Stimulated activated naive CD8-positive, alpha-beta T cell treated with anti-CD3 and anti-CD28 coated beads, Interleukin-15, Interleukin-2, amounts not matched to agents 100 ng/mL and 50 ng/mL, for 24 hours (primary cell): Measurements from ENCODE around the gene CTDSP1.

Experiments
- H3K27ac Mint-ChIP-seq: one replicate; pipeline ENCODE4 v1.8.0; 2021; ENCODE audit warnings: mild to moderate bottlenecking, mixed read lengths
- H3K27me3 Mint-ChIP-seq: one replicate; pipeline ENCODE4 v1.8.0; 2021; ENCODE audit warnings: mixed read lengths
- H3K36me3 Mint-ChIP-seq: one replicate; pipeline ENCODE4 v1.8.0; 2021; ENCODE audit warnings: low read depth, mixed read lengths
- H3K4me1 Mint-ChIP-seq: one replicate; pipeline ENCODE4 v1.8.0; 2021; ENCODE audit warnings: low read depth, mixed read lengths
- H3K4me3 Mint-ChIP-seq: one replicate; pipeline ENCODE4 v1.8.0; 2021; ENCODE audit warnings: mild to moderate bottlenecking, mixed read lengths
- H3K9me3 Mint-ChIP-seq: one replicate; pipeline ENCODE4 v1.8.0; 2021; ENCODE audit warnings: mixed read lengths

CTDSP1 gene

DNA sequence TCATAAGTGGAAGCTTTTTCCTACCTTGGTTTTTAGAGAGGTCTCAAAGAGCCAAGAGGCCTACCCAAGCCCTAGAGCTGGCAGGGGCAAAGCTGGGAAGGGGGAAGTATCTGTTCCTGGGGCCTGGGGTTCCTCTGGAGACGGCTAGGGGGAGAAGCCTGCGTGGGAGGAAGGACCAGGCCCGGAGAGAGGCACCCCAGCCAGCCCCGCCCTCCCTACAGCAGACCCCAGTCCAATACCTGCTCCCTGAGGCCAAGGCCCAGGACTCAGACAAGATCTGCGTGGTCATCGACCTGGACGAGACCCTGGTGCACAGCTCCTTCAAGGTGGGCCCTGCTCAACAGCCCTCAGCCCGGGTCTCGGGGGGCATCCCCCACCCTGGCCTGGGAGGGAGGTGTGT is 2.2 kb downstream of the CTDSP1 start:
- peaks cover 19% of the 10 kb centered on the region for H3K36me3 Mint-ChIP-seq
- peaks cover 5% of the 10 kb centered on the region for H3K27me3 Mint-ChIP-seq
- peaks cover 60% of the 10 kb centered on the region for H3K4me1 Mint-ChIP-seq
- no peak overlapping the region for H3K4me3 Mint-ChIP-seq
- no peaks in the 10 kb centered on the region for H3K9me3 Mint-ChIP-seq
- H3K27ac Mint-ChIP-seq: no peak overlapping the region

- Mint-ChIP-seq H3K27me3 (peaks cover 6% of the 10 kb centered on the region), H3K4me3 (no peak overlapping the region), H3K4me1 (peaks cover 60% of the 10 kb centered on the region), H3K9me3 (no peaks in the 10 kb centered on the region), H3K27ac (no peak overlapping the region), H3K36me3 (peaks cover 19% of the 10 kb centered on the region)
These were observed 2.8 kb downstream of the CTDSP1 start for GRCh38 chr2:218402491-218402901.

DNA sequence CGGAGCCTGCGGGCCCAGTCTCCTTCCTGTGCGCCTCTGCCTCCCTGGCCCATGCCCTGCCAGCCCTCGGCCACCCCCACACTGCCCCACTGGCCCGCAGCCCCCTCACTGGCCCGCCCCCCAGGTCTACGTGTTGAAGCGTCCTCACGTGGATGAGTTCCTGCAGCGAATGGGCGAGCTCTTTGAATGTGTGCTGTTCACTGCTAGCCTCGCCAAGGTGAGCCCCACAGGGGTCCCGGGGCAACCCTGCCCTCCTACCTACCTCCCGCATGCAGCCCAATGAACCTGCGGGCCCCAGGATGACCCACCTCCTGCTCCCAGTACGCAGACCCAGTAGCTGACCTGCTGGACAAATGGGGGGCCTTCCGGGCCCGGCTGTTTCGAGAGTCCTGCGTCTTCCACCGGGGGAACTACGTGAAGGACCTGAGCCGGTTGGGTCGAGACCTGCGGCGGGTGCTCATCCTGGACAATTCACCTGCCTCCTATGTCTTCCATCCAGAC is 3.3 kb downstream of the CTDSP1 start:
- Mint-ChIP-seq H3K27ac (no peak overlapping the region), H3K4me1 (peaks cover 60% of the 10 kb centered on the region), H3K27me3 (peaks cover 3% of the 10 kb centered on the region), H3K4me3 (no peak overlapping the region), H3K9me3 (no peaks in the 10 kb centered on the region), H3K36me3 (peaks cover 19% of the 10 kb centered on the region)

GRCh38 chr2:218403810-218404209 is 4.1 kb downstream of the CTDSP1 start:
- no peak overlapping the region for H3K4me3 Mint-ChIP-seq
- no peaks in the 10 kb centered on the region for H3K9me3 Mint-ChIP-seq
- peaks cover 58% of the 10 kb centered on the region for H3K4me1 Mint-ChIP-seq
- peaks cover 7% of the 10 kb centered on the region for H3K27me3 Mint-ChIP-seq
- peaks cover 19% of the 10 kb centered on the region for H3K36me3 Mint-ChIP-seq
- no peak overlapping the region for H3K27ac Mint-ChIP-seq

DNA sequence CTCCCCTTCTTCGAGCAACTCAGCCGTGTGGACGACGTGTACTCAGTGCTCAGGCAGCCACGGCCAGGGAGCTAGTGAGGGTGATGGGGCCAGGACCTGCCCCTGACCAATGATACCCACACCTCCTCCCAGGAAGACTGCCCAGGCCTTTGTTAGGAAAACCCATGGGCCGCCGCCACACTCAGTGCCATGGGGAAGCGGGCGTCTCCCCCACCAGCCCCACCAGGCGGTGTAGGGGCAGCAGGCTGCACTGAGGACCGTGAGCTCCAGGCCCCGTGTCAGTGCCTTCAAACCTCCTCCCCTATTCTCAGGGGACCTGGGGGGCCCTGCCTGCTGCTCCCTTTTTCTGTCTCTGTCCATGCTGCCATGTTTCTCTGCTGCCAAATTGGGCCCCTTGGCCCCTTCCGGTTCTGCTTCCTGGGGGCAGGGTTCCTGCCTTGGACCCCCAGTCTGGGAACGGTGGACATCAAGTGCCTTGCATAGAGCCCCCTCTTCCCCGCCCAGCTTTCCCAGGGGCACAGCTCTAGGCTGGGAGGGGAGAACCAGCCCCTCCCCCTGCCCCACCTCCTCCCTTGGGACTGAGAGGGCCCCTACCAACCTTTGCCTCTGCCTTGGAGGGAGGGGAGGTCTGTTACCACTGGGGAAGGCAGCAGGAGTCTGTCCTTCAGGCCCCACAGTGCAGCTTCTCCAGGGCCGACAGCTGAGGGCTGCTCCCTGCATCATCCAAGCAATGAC is 4.8 kb downstream of the CTDSP1 start:
- H3K36me3 Mint-ChIP-seq: peaks cover 19% of the 10 kb centered on the region
- H3K27ac Mint-ChIP-seq: no peak overlapping the region
- H3K4me3 Mint-ChIP-seq: no peak overlapping the region
- H3K4me1 Mint-ChIP-seq: peaks cover 53% of the 10 kb centered on the region
- H3K9me3 Mint-ChIP-seq: no peaks in the 10 kb centered on the region
- H3K27me3 Mint-ChIP-seq: peaks cover 7% of the 10 kb centered on the region

DNA sequence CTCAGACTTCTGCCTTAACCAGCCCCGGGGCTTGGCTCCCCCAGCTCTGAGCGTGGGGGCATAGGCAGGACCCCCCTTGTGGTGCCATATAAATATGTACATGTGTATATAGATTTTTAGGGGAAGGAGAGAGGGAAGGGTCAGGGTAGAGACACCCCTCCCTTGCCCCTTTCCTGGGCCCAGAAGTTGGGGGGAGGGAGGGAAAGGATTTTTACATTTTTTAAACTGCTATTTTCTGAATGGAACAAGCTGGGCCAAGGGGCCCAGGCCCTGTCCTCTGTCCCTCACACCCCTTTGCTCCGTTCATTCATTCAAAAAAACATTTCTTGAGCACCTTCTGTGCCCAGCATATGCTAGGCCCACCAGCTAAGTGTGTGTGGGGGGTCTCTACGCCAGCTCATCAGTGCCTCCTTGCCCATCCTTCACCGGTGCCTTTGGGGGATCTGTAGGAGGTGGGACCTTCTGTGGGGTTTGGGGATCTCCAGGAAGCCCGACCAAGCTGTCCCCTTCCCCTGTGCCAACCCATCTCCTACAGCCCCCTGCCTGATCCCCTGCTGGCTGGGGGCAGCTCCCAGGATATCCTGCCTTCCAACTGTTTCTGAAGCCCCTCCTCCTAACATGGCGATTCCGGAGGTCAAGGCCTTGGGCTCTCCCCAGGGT is 5.5 kb downstream of the CTDSP1 start:
- Mint-ChIP-seq H3K9me3 (no peaks in the 10 kb centered on the region), H3K4me1 (peaks cover 53% of the 10 kb centered on the region), H3K27ac (no peak overlapping the region), H3K4me3 (peak overlapping the region; percentile 76), H3K36me3 (peaks cover 19% of the 10 kb centered on the region), H3K27me3 (peaks cover 7% of the 10 kb centered on the region)

- H3K27ac Mint-ChIP-seq: peak overlapping the region; percentile 40
- peaks cover 7% of the 10 kb centered on the region for H3K27me3 Mint-ChIP-seq
- H3K4me3 Mint-ChIP-seq: peak overlapping the region; percentile 76
- H3K36me3 Mint-ChIP-seq: peaks cover 19% of the 10 kb centered on the region
- peaks cover 53% of the 10 kb centered on the region for H3K4me1 Mint-ChIP-seq
- H3K9me3 Mint-ChIP-seq: no peaks in the 10 kb centered on the region
These were observed 6.1 kb downstream of the CTDSP1 start for GRCh38 chr2:218405746-218406208.

GRCh38 chr2:218406209-218406948 is 6.7 kb downstream of the CTDSP1 start:
- no peaks in the 10 kb centered on the region for H3K9me3 Mint-ChIP-seq
- peak overlapping the region; percentile 78 for H3K27ac Mint-ChIP-seq
- peaks cover 19% of the 10 kb centered on the region for H3K36me3 Mint-ChIP-seq
- H3K4me1 Mint-ChIP-seq: peaks cover 48% of the 10 kb centered on the region
- H3K27me3 Mint-ChIP-seq: peaks cover 7% of the 10 kb centered on the region
- peak overlapping the region; percentile 76 for H3K4me3 Mint-ChIP-seq

DNA sequence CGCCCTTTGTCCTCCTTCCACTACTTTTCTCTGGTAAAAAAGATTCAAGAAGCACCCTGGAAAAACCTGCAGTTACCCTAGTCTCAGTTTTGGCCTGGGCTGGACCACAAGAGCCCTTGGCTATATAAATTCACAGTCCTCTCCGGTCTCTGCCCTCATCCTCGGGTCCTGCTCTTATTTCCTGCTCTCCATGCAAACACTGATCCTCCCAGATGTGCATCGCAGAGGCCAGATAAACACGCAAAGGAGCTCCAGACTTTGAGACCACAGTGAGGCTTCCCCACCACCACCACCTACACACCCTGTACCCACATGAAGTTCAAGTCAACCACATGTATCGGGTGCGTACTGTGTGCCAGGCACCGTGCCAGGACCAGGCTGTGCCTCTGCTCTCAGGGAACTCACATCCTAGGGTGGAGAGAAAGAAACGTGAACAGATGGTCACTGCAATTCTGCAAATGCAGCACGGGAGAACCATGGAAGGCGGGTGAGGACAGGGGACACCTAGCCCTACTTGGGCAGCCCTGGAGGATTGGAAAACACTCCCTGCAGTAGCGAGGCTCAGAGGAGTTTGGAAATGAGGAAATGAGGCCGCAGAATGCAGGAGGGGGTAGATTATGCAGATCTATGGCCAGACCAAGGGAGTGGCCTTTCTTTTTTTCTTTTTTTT is 7.4 kb downstream of the CTDSP1 start:
- Mint-ChIP-seq H3K27ac (peak overlapping the region; percentile 78), H3K4me1 (peaks cover 44% of the 10 kb centered on the region), H3K36me3 (peaks cover 19% of the 10 kb centered on the region), H3K9me3 (no peaks in the 10 kb centered on the region), H3K4me3 (peak overlapping the region; percentile 75), H3K27me3 (peaks cover 7% of the 10 kb centered on the region)

DNA sequence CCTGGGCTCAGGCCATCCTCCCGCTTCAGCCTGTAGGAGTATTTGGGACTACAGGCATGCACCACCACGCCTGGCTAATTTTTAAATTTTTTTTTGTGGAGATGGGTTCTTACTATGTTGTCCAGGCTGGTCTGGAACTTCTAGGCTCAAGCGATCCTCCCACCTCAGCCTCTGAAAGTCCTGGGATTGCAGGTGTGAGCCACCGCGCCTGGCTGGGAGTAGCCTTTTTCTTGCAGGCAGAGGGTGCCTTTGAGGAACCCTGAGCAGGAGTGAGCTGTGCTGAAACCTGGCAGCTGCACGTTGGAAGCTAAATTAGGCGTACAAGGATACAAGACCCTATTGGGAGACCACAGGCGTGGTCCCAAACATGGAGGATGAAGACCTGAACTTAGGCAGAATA is 8.0 kb downstream of the CTDSP1 start:
- Mint-ChIP-seq H3K36me3 (peaks cover 19% of the 10 kb centered on the region), H3K9me3 (no peaks in the 10 kb centered on the region), H3K27ac (no peak overlapping the region), H3K4me3 (no peak overlapping the region), H3K4me1 (peaks cover 44% of the 10 kb centered on the region), H3K27me3 (peaks cover 7% of the 10 kb centered on the region)

DNA sequence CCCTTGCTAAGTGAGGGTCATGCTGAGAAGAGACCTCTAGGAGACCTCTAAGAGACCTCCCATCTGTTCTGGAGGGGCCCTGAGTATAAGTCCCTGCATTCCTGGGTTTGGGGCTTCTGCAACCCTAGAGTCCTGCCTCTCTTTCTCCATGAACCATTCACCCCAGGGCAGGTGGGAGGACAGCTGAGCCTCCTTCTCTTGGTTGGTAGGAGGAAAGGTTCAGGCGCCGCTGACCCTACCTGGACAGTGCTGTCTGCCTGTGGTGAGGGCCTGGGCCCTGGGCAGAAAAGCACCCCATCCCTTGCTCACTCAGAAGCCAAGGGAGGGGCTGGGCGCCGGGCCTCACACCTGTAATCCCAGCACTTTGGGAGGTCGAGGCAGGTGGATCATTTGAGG is 18.7 kb downstream of the CTDSP1 start:
- no peaks in the 10 kb centered on the region for H3K4me1 Mint-ChIP-seq
- no peaks in the 10 kb centered on the region for H3K27me3 Mint-ChIP-seq
- H3K27ac Mint-ChIP-seq: no peak overlapping the region
- no peaks in the 10 kb centered on the region for H3K9me3 Mint-ChIP-seq
- no peak overlapping the region for H3K4me3 Mint-ChIP-seq
- no peaks in the 10 kb centered on the region for H3K36me3 Mint-ChIP-seq

DNA sequence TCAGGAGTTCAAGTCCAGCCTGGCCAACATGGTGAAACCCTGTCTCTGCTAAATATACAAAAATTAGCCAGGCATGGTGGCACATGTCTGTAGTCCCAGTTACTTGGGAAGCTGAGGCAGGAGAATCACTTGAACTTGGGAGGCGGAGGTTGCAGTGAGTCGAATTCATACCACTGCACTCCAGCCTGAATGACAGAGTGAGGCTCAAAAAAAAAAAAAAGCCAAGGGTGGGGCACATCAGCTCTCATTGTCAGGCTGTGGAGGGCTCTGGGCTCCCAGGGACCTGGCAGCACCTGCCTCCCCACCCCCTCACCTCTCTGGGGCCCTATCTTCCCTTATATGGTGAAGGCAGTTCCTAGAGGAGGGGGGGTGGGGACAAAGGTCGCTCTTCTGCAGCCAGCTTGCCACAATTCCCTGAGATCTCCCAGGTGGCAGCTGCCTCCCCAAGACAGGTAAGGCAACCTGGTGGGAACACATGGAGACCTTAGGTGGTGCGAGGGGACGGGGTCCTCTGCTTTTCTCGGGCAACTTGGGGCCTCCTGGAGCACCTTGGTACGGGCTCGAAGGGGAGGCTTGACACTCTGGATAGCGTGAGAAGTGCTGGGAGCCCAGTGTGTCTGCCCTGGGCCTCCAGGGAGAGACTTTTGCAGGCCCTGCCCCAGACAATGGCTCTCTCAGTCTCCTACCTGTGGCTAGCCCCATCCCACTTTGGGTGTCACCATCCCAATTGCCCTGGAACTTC is 19.2 kb downstream of the CTDSP1 start, which contains the start of gene VIL1:
VIL1 (plus strand) TSS at position 407 of the 742 bp plus-strand sequence. CDS start 4,656 bp downstream, outside the sequence.
- Mint-ChIP-seq H3K9me3 (no peaks in the 10 kb centered on the region), H3K36me3 (no peaks in the 10 kb centered on the region), H3K4me1 (no peaks in the 10 kb centered on the region), H3K27me3 (no peaks in the 10 kb centered on the region), H3K27ac (no peak within 1 kb of the TSS), H3K4me3 (no peak within 1 kb of the TSS)

- H3K27me3 Mint-ChIP-seq: no peaks in the 10 kb centered on the region
- H3K9me3 Mint-ChIP-seq: no peaks in the 10 kb centered on the region
- H3K4me3 Mint-ChIP-seq: no peak overlapping the region
- no peaks in the 10 kb centered on the region for H3K36me3 Mint-ChIP-seq
- H3K4me1 Mint-ChIP-seq: no peaks in the 10 kb centered on the region
- H3K27ac Mint-ChIP-seq: no peak overlapping the region
These were observed 20.1 kb downstream of the CTDSP1 start for GRCh38 chr2:218419630-218420216.

- Mint-ChIP-seq H3K9me3 (no peaks in the 10 kb centered on the region), H3K4me3 (no peak overlapping the region), H3K27ac (no peak overlapping the region), H3K4me1 (no peaks in the 10 kb centered on the region), H3K27me3 (no peaks in the 10 kb centered on the region), H3K36me3 (no peaks in the 10 kb centered on the region)
These were observed 21.4 kb downstream of the CTDSP1 start for GRCh38 chr2:218421027-218421426.
